ENCODE data around the gene IGSF5.

The IGSF5 gene

DNA sequence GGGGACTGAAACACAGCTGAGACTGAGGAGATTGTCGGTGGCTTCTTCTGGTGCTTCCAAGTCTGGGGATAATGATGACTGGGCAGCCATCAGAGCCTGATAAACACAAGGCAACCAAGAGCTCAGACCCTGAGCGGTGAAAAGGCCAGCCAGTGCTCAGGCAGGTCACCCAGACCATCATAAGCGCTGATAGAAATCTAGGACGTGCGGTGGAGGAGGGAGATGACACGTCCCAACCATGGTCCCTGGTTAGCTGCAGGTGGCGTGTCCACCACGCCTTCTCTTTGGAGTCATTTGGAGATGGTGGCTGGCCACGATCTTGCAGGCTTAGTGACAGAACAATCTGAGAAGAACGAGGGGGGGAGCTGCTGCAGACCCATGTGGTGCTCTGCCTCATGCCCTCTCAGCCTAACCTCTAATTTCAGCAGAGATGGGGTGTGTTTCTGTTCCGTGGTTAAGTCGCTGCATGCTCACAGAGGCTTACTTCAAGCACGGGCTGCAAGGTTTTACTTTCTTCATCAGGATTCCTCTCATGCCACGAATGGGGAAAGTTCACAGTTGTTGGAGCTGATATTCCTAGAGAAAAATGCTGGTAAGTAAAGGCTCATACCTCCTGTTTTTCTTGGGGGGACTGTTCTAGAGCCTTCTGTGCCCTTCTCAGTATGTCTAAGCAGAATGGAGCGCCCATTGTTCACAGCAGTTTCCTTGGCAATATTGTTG is 17.4 kb upstream of the IGSF5 start:
- TF ChIP-seq, protein P1, sequence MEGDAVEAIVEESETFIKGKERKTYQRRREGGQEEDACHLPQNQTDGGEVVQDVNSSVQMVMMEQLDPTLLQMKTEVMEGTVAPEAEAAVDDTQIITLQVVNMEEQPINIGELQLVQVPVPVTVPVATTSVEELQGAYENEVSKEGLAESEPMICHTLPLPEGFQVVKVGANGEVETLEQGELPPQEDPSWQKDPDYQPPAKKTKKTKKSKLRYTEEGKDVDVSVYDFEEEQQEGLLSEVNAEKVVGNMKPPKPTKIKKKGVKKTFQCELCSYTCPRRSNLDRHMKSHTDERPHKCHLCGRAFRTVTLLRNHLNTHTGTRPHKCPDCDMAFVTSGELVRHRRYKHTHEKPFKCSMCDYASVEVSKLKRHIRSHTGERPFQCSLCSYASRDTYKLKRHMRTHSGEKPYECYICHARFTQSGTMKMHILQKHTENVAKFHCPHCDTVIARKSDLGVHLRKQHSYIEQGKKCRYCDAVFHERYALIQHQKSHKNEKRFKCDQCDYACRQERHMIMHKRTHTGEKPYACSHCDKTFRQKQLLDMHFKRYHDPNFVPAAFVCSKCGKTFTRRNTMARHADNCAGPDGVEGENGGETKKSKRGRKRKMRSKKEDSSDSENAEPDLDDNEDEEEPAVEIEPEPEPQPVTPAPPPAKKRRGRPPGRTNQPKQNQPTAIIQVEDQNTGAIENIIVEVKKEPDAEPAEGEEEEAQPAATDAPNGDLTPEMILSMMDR (IDR thresholded peaks at IDR 0.05; ENCODE audit: low read depth, low read length): no peak
- TF ChIP-seq, protein P2, sequence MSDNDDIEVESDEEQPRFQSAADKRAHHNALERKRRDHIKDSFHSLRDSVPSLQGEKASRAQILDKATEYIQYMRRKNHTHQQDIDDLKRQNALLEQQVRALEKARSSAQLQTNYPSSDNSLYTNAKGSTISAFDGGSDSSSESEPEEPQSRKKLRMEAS (IDR thresholded peaks at IDR 0.05; ENCODE audit: low read depth, low read length): no peak
- TF ChIP-seq POLR2A (IDR thresholded peaks at IDR 0.05; ENCODE audit: extremely low read depth, insufficient read length): no peak
- no peak for TF ChIP-seq MYC (IDR thresholded peaks at IDR 0.05; ENCODE audit: low read depth, low read length)
- H3K4me3 ChIP-seq (ENCODE audit: low read depth, low read length): no peak overlapping the region
- no peak for DNase-seq (ENCODE audit: low read depth)

DNA sequence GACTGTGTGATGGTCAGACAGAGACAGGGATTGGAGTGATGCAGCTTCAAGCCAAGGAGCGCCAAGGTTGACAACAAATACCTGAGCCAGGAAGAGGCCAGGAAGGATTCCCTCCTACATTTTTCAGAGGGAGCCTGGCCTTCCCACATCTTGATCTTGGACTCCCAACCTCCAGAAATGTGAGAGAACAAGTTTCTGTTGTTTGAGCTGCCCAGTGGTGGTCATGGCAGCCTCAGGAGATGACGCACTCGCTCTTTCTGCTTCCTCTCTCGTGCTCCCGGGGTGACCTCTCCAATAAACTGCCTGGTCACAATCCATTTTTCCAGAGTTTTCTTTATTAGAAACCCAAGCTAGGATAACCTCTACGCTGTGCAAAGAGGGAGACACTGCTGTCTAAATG is 16.6 kb upstream of the IGSF5 start:
- no peak for DNase-seq (ENCODE audit: low read depth)
- TF ChIP-seq MYC (IDR thresholded peaks at IDR 0.05; ENCODE audit: low read depth, low read length) (no peak), POLR2A (IDR thresholded peaks at IDR 0.05; ENCODE audit: extremely low read depth, insufficient read length) (no peak)
- TF ChIP-seq, protein P1 (IDR thresholded peaks at IDR 0.05; ENCODE audit: low read depth, low read length): no peak
- TF ChIP-seq, protein P2 (IDR thresholded peaks at IDR 0.05; ENCODE audit: low read depth, low read length): no peak
- no peak overlapping the region for H3K4me3 ChIP-seq (ENCODE audit: low read depth, low read length)

DNA sequence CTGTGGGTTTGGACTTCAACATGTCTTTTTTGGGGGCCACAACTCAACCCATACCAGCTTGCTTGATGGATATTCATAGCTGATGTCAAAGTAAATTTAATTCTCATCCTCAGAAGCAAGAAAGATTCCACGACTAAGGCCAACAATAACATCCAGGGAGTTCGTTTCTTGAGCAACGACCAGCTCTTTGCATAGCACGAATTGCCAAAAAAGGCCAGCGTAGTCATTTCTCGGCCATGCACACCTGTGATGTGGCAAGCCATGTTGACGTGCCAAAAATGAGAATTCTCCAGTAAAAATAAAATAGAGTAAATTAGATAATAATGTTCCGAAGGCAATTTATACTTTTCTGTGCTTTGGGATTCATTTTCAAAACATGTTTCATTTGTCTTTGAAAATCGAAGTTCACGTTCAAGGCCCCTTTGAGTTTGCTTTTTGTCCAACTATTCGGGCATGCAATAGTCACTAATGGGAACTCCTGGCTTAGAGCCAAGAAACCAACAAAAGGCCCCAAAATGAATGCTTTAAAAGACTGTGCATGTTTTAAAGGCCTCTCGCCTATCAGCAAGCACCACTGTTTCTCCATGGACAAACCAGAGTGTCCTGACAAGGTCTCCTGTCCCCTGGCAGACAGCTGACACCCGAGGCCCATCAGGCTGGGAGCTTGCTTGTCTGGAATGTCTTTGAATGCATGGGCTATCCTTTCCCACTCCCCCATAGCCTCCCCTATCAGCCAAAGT is 14.4 kb upstream of the IGSF5 start:
- DNase-seq (ENCODE audit: low read depth): no peak
- no peak overlapping the region for H3K4me3 ChIP-seq (ENCODE audit: low read depth, low read length)
- TF ChIP-seq, protein P1 (IDR thresholded peaks at IDR 0.05; ENCODE audit: low read depth, low read length): no peak
- TF ChIP-seq, protein P2 (IDR thresholded peaks at IDR 0.05; ENCODE audit: low read depth, low read length): no peak
- TF ChIP-seq POLR2A (IDR thresholded peaks at IDR 0.05; ENCODE audit: extremely low read depth, insufficient read length) (no peak), MYC (IDR thresholded peaks at IDR 0.05; ENCODE audit: low read depth, low read length) (no peak)

DNA sequence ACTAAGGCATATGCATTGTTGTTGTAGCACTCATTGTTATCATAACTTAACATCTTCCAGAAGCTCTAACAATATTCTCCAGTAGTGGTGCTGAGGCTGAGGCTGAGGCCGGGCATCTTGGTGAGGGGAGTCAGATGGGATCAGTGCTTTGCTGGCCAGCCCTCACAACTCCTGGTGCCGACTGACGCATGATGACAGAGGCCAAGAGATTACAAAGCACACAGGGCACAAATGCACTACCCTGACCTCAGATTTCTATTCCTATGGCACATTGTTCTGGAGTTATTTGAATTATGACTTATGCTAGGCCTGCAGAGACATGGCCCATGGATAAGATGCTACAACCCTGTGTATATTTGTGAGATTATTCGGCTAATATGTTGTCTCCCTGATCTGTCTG is 8.3 kb upstream of the IGSF5 start:
- no peak for DNase-seq (ENCODE audit: low read depth)
- TF ChIP-seq, protein P2 (IDR thresholded peaks at IDR 0.05; ENCODE audit: low read depth, low read length): no peak
- TF ChIP-seq MYC (IDR thresholded peaks at IDR 0.05; ENCODE audit: low read depth, low read length): no peak
- TF ChIP-seq POLR2A (IDR thresholded peaks at IDR 0.05; ENCODE audit: extremely low read depth, insufficient read length): no peak
- TF ChIP-seq, protein P1 (IDR thresholded peaks at IDR 0.05; ENCODE audit: low read depth, low read length): no peak
- H3K4me3 ChIP-seq (ENCODE audit: low read depth, low read length): no peak overlapping the region

DNA sequence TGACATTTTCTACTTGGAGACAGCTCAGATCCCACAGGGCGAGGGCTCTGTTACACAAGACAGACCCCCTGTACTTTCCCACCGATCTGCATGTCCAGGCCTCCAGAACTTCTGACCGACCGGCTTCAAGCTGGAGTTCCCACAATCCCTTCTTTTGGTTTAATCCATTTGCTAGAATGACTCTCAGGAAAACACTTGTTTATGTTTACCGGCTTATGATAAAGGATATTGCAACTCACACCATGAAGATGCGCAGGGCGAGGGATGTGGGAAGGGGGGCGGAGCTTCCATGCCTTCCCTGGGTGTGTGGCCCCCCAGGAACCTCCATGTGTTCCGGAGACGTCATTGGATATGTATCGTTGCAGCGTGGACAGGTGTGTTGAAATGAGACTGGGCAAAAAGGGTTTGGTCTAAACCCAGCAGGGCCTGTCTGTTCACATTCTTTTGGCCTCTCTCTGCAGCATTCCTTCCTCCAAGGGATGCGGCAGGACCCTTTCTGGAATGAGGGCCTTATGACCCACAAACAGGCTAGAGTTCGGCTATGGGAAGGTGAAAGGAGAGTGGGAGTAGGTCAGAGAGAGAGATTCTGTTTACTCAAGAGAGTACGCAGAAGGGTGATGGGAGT is 7.5 kb upstream of the IGSF5 start:
- DNase-seq (ENCODE audit: low read depth): no peak
- no peak overlapping the region for H3K4me3 ChIP-seq (ENCODE audit: low read depth, low read length)
- TF ChIP-seq, protein P1 (IDR thresholded peaks at IDR 0.05; ENCODE audit: low read depth, low read length): no peak
- TF ChIP-seq MYC (IDR thresholded peaks at IDR 0.05; ENCODE audit: low read depth, low read length) (no peak), POLR2A (IDR thresholded peaks at IDR 0.05; ENCODE audit: extremely low read depth, insufficient read length) (no peak)
- TF ChIP-seq, protein P2 (IDR thresholded peaks at IDR 0.05; ENCODE audit: low read depth, low read length): no peak
